ENCODE measurements around the gene FADS2. TPM values are rescaled to one million over a fixed set of nuclear protein-coding genes. Genes with fewer than 3 reads are reported as not detected.
A peak's percentile ranks its signal among the peaks of the same experiment; 100 is the strongest.

The FADS2 gene
- total and polyA plus RNA-seq, 10 of the 15 experiments (the other 5 are each of a cell fraction or from before 2014, with no cell fraction given) = 3.3 to 313 (median 149) TPM

- intact Hi-C loops (cut with micrococcal nuclease; ENCODE audit: unreplicated experiment) = no loop called here
Observed at GRCh38 chr11:61851113-61851899, 23.2 kb downstream of the FADS2 start.

More at GRCh38 chr11:61851113-61851899, 23.2 kb downstream of the FADS2 start:
- no peak overlapping the region for H3K4me3 ChIP-seq
- ChIA-PET RAD21 (ENCODE audit: unreplicated experiment) (no interaction called here), SMC1A (ENCODE audit: uncharacterized antibody, unreplicated experiment) (no interaction called here), POLR2A (interaction anchor here (0.5 kb wide), 1 partner anchor 18 kb away, joined by 5 read pairs; no protein-coding TSS in a partner anchor), CTCF (no interaction called here)
- no peaks in the 10 kb centered on the region for H3K27me3 ChIP-seq (replicated peaks in 1 of 2; ENCODE audit: control insufficient read depth in 2 of 2, insufficient read depth in 2 of 2, low read length in 1 of 2)
- H3K4me1 ChIP-seq (ENCODE audit: control insufficient read depth, insufficient read depth, low read length) = peaks cover 5% of the 10 kb centered on the region; the same call in 1 of the 2 replicates
- no peaks in the 10 kb centered on the region for H4K20me1 ChIP-seq (ENCODE audit: control insufficient read depth, insufficient read depth)
- no peak overlapping the region for H2AFZ ChIP-seq (ENCODE audit: control insufficient read depth, low read depth, low read length)
- 75% methylated on average over 24 of the region's 24 CpGs for WGBS (ENCODE audit: insufficient coverage, insufficient replicate concordance, low lambda C conversion rate, missing lambda C conversion rate)
- no peak overlapping the region for H3K4me2 ChIP-seq (ENCODE audit: control insufficient read depth, insufficient read depth)
- no peaks in the 10 kb centered on the region for H3K9me3 ChIP-seq (replicated peaks; ENCODE audit: control insufficient read depth, insufficient read depth, low read length)
- TF ChIP-seq IKZF1 (conservative IDR thresholded peaks at IDR 0.05) = 0 out of 2 replicates have a peak, but pooled peaks have one; percentile 16
- TF ChIP-seq ZNF274 (IDR thresholded peaks at IDR 0.05; ENCODE audit: insufficient read depth, insufficient read length) = no peak
- TF ChIP-seq NFYA (IDR thresholded peaks at IDR 0.05; ENCODE audit: borderline replicate concordance, low read depth, low read length) = no peak
- no peak for TF ChIP-seq IRF4 (IDR thresholded peaks at IDR 0.05; ENCODE audit: low read depth, low read length)
- TF ChIP-seq MLLT1 (IDR thresholded peaks at IDR 0.05) = peak; percentile 42; the same call in 1 of the 2 replicates
- no peak for TF ChIP-seq E2F4 (IDR thresholded peaks at IDR 0.05; ENCODE audit: low read depth, low read length)
- in situ Hi-C loops (cut with MboI) = no loop called here
- H3K9ac ChIP-seq (ENCODE audit: control insufficient read depth, insufficient read depth, low read length) = no peak overlapping the region
- no peaks in the 10 kb centered on the region for H3K79me2 ChIP-seq (ENCODE audit: control insufficient read depth, insufficient read depth, low read length)
- H3K36me3 ChIP-seq (ENCODE audit: control insufficient read depth in 2 of 2, insufficient read depth in 2 of 2, low read length in 1 of 2) = peaks cover 23 to 52% of the 10 kb centered on the region in 2 experiments
- H3K27ac ChIP-seq (ENCODE audit: control insufficient read depth, insufficient read depth) = no peak overlapping the region; the same call in 1 of the 2 replicates
- DNase-seq (ENCODE audit: low read depth, low spot score) (no peak), FAIRE-seq (no peak), ATAC-seq (no peak)
- no TSS peak for BruUV-seq (replicated peaks)

Measured in GM12878 (cell line).